ENCODE data around the gene PLCD3.

Gene PLCD3

GRCh38 chr17:45116434-45117016 lies 15.8 kb downstream of the PLCD3 start:
- no peak for DNase-seq

- DNase-seq = no peak
Observed at GRCh38 chr17:45115871-45116270, 16.4 kb downstream of the PLCD3 start.

DNA sequence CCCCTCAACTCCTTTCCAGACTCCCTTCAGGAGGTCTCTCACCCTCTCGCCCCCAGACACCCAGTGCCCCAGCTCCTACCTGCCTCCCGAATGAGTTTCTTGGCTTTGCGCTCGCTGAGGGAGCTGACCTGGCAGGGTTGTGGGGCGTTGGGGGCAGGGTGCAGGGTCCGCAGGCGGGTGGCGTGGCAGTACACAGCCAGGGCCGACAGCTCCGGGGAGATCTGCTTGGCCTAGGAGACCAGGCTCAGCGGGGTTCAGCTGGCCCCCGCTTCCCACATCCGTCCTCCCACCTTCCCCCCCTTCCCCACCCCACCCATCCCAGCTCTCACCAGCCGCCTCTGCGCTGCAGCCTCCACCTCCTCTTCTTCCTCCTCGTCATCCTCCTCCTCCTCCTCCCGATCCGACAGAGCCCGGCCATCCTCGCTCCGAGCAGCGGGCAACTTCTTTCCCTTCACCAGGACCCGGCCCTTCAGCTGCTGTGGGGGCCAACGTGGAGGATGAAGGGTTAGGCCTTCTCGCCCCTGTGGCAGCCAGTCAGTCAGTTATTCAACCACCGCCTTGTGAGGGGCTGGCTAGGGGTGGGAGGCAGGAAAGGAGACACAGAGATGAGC lies 17.2 kb downstream of the PLCD3 start:
- DNase-seq = no peak

GRCh38 chr17:45114117-45114932 lies 18.0 kb downstream of the PLCD3 start:
- no peak for DNase-seq

DNA sequence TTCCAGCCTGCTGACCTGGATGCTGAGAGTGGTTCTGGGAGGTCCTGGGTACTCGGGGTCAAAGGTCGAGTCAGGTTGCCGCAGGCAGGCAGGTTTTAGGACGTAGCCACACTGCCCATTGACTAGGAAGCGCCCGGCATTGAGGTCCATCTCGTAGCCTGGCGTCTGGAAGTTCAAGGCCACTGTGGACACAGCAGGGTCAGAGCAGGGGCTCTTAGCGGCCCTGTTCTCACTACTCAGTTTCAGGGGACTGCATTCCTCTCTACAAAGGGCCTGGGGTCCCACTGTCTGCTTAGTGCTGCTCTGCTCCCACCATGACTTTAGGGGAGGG lies 18.9 kb downstream of the PLCD3 start:
- no peak for DNase-seq

DNA sequence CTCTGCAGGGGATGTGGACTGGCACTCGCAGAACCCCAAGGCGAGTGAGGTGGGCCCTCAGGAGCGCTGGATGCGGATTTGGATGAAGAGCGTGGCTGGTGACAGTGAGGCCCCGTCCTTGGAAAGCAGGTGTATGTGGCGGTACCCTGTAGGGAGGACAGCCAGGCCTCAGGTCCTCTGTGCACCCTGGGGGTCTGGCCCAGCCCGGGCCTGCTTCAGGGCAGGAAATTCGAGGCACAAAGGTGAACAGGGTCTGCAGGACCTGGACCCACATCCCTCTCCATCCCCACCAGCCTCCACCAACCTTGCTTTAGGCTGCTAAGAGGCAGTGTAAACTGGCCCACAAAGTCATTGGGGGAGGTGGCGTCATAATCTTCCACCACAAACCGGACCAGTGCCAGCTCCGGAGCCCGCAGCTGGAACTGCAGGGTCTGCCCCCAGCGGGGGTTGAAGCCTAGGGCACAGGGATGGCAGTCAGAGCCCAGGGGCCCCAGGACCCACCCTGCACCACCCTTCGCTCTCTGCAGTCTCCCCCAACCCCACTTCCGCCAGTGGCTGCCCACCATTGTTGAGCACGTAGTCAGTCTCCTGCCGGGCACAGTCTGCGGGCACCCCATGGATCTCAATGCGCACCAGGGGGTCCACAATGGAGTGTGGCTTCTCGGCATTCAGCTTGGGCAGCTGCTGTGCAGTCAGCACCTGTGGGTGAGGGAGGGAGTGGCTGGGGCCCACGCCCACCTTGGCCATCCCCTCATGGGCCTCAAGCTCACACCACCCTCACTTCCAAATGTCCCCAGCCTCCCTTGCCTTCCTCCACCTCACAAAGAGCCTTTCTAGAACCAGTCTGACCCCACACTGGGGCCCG lies 19.5 kb downstream of the PLCD3 start:
- DNase-seq = no peak

DNA sequence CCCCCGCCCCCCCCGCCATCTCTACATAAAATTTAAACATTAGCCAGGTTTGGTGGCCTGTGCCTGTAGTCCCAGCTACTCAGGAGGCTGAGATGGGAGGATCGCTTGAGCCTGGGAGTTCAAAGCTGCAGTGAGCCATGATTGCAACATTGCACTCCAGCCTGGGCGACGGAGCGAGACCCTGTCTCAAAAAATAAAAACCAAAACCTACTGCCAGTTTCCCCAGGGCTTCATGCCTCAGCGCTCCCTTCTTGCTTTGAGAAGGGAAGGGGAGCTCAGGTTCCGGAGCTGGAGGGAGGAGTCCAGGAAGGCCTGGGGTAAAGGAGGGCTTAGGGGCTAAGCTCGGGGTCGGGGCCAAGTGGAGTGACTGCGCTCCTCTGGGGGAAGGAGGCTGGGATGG lies 20.5 kb downstream of the PLCD3 start:
- DNase-seq = no peak

DNA sequence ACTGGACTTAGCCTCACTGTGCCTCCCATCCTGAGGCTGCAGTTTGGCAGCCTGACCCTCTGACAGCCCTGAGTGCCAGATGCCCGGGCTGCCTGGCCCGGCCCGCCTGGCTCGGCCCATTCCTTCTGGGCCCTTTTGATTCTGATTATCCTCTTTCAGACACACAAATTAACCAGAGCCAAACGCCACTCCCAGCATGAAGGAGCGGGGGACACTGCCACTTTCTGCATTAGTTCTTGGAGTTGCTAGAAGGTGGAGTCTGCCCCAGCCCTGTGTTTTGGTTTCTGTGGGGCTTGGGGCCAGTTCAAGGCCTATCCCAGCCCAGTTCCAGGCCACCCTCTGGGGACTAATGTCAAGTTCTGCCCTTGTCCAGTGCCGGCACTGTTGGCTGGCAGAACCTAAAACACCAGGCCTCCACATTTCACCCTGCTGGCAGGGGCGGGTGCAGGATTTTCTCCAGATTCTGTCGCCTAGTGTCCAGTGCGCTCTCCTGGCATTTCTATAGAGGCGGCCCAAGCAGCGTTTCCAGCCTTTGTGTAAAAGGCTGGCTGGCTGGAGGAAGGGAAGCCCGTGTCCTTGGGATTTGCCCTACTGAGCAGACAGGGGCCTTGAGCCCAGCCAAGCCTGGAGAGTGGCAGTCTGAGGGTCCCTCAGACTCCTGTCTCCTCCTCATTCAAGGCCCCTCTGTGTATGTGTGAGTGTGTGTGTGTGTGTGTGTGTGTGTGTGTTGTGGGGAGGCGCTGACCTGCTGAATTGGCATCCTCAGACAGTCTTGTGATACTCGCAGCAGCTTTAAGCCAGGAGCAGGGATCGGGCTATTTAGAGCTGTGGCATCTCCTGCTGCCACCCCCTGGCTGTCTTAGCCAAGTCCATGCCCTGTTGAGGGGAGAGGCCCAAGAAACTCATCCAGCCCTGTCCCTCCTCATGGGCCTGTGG lies 21.4 kb downstream of the PLCD3 start:
- no peak for DNase-seq

DNA sequence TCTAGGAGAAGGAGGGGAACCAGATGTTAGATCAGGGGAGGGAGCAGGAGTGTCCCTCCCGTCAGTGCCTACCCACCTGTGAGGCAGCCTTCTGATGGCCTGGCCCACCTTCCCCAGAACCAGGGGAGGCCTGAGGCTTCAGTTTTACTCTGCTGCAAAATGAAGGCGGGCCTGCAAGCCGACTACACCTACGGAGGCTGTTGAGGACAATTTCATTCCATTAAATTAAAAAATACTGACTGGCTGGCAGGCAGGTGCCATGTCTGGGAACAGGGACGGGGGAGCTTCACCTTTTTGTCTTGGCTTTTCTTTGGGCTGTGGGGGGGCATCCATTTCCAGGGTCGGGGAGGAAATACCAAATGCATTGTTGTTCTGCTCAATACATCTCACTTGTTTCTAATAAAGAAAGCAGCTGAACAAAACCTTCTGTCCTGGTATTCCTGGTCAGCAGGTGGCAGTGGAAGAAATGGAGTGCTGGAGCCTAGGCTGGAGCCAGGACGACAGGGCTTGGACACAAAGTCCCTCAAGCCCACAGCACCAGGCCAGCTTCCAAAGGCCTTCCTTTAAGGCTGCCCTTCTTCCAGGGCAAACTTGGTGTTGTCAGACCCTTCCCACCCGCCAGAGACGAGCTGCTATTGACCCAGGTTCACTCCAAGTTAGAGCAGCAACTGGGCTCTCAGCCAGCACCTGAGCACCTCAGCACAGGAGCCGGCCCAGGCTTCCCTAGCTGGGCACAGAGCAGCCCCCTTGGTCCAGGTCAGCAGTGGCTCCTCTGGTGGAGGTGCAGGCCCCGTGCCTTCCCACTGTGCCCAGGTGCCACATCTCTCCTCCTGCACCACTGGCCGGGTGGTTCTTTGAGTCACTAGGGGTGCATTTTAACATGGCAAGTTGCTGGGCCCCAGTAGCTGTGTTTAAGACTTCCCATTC lies 23.5 kb downstream of the PLCD3 start:
- DNase-seq = no peak

GRCh38 chr17:45108051-45108450 lies 24.3 kb downstream of the PLCD3 start:
- DNase-seq = no peak

- DNase-seq = no peak
Observed at GRCh38 chr17:45107293-45108010, 24.9 kb downstream of the PLCD3 start.

GRCh38 chr17:45106582-45106981 lies 25.7 kb downstream of the PLCD3 start:
- no peak for DNase-seq

- no peak for DNase-seq
Observed at GRCh38 chr17:45106096-45106495, 26.2 kb downstream of the PLCD3 start.

GRCh38 chr17:45104907-45105624 lies 27.2 kb downstream of the PLCD3 start:
- no peak for DNase-seq

DNA sequence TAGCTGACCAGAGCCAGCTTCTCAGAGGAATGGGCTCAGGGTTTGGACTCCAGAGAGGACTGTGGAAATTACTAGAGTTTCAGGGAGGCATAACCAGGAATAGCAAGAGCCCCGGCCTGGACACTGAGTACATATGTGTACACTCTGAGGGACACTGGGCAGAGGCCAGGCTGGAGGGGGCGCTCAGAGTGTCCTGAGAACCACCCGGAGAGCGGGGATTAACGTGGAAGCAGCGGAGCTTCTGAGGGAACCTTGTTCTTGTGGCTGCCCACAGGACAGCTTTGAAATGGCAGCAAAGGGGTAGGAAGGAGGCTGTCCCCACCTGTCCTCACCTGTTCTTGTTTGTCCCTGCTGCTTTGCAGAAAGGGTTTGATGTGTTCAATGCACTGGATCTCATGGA lies 27.8 kb downstream of the PLCD3 start:
- DNase-seq = no peak

GRCh38 chr17:45104029-45104428 lies 28.3 kb downstream of the PLCD3 start:
- DNase-seq = no peak

DNA sequence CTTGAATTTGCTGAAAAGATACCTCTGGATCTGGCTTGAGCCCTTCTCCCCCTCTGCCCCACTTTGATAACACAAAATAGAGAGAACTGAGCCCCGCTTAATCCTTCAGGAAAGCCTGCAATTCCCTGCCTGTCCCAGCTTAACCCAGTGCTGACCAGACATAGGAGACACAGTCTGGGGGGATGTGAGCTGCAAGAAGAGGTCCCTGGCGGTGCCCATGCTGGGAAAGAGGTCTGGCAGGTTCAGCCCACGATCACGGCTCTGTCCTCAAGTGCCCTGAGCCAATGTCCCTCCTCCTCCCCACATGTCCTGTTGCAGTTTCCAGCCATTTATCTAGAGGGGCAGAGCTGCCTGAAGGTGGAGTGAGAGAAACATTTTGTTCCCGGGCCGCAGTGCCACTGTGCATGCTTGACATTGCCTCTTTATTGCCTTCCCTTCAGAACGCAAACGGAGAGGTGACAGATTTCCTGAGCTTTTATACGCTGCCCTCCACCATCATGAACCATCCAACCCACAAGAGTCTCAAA lies 29.0 kb downstream of the PLCD3 start:
- no peak for DNase-seq

DNA sequence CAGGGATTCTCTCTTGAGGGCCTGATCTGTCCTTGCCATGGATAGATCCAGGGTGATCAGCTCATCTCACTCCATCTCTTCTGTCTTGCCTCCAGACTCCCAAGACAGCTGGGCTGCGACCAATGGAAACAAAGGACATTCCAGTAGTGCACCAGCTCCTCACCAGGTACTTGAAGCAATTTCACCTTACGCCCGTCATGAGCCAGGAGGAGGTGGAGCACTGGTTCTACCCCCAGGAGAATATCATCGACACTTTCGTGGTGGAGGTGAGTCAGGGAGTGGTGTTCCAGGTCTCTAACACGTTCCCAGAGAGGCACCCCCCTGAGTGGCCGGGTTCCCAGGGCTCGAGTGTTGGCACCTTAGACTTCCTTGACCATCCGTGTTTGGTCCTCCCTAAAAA lies 29.5 kb downstream of the PLCD3 start:
- DNase-seq = no peak

All from hematopoietic multipotent progenitor cell treated with erythropoietin and hydrocortisone succinate and interleukin-3 and kit ligand, for 4 days (in vitro differentiated cells).